ENCODE results near the gene PCARE.
A peak's percentile ranks its signal among the peaks of the same experiment; 100 is the strongest.

The PCARE gene

GRCh38 chr2:29055601-29056000 is 18.7 kb downstream of the PCARE start:
- DNase-seq (ENCODE audit: extremely low spot score), result no peak
- POLR2A ChIA-PET, result no interaction called here
- CTCF ChIA-PET, result interaction anchor here (0.8 kb wide), 1 partner anchor 10 kb away, joined by 4 read pairs; no protein-coding TSS in a partner anchor
- TF ChIP-seq, protein P1, sequence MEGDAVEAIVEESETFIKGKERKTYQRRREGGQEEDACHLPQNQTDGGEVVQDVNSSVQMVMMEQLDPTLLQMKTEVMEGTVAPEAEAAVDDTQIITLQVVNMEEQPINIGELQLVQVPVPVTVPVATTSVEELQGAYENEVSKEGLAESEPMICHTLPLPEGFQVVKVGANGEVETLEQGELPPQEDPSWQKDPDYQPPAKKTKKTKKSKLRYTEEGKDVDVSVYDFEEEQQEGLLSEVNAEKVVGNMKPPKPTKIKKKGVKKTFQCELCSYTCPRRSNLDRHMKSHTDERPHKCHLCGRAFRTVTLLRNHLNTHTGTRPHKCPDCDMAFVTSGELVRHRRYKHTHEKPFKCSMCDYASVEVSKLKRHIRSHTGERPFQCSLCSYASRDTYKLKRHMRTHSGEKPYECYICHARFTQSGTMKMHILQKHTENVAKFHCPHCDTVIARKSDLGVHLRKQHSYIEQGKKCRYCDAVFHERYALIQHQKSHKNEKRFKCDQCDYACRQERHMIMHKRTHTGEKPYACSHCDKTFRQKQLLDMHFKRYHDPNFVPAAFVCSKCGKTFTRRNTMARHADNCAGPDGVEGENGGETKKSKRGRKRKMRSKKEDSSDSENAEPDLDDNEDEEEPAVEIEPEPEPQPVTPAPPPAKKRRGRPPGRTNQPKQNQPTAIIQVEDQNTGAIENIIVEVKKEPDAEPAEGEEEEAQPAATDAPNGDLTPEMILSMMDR (IDR thresholded peaks at IDR 0.05; ENCODE audit: control extremely low read depth, extremely low read depth, low read depth, missing control alignments), result no peak

- TF ChIP-seq, protein P1 (IDR thresholded peaks at IDR 0.05; ENCODE audit: control extremely low read depth, extremely low read depth, low read depth, missing control alignments), result no peak
- POLR2A ChIA-PET, result no interaction called here
- no peak for DNase-seq (ENCODE audit: extremely low spot score)
- CTCF ChIA-PET, result interaction anchor here (0.8 to 2.1 kb wide), 3 partner anchors 8 to 14 kb away, joined by 3 to 5 read pairs (median 4); no protein-coding TSS in a partner anchor
Observed at GRCh38 chr2:29054430-29054829, 19.9 kb downstream of the PCARE start.

DNA sequence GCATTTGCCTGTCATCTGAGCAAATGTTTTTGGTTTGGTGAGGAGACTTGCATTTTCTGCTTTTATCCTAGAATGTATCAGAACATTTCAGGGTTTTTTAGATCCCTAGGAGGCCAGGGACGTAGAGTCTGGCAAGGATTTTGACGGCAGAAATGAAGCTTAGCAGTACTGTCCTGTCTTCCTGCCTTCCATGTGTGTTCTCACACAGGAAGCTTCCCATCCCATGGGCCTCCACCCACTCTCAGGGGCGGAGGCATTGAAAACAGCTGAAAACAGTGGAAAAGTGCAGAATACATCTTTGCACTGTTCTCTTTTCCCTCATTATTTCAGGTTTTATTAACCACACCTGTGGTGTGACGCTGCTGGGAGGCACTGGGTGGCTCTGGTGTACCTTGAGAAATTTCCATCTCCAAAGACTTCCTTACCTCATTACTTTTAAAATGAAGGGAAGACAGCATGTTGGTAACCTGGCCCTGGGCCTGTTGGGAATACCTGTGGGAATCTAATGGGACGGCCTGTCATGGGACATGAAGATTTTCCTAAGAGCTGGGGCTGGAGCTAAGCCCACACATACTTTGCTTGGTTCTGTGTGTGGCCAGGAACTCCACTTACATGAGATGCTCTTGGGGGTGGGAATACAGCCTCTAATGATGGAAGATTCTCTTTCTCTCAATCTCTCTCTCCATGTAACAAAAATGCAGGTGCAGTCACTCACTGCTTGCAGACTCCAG is 20.5 kb downstream of the PCARE start:
- CTCF ChIA-PET, result interaction anchor here (0.8 to 2.1 kb wide), 3 partner anchors 9 to 15 kb away, joined by 3 to 5 read pairs (median 4); no protein-coding TSS in a partner anchor
- no peak for DNase-seq (ENCODE audit: extremely low spot score)
- POLR2A ChIA-PET, result no interaction called here
- TF ChIP-seq, protein P1 (IDR thresholded peaks at IDR 0.05; ENCODE audit: control extremely low read depth, extremely low read depth, low read depth, missing control alignments), result peak; percentile 40

DNA sequence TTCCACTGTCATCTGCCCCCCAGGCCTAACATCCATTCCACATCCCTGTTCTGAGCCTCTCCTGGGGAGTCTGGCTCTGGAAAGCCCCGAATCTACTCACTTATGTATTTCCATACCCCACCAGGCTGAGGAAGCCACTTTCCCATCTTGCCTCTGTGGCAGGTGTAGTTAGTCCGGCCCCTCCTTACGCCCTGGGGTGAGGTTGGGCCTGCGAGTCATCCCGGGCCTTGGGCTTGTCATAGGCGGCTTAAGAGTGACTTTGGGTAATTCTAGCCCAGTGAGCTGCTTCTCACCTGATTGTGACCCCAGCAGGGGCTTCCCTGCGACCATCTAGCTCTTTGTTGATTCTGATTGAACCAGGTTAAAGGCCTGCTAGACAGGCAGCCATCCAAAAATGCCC is 21.1 kb downstream of the PCARE start:
- CTCF ChIA-PET, result interaction anchor here (1.5 to 2.1 kb wide), 2 partner anchors 9 to 12 kb away, joined by 4 to 5 read pairs; no protein-coding TSS in a partner anchor
- no peak for DNase-seq (ENCODE audit: extremely low spot score)

DNA sequence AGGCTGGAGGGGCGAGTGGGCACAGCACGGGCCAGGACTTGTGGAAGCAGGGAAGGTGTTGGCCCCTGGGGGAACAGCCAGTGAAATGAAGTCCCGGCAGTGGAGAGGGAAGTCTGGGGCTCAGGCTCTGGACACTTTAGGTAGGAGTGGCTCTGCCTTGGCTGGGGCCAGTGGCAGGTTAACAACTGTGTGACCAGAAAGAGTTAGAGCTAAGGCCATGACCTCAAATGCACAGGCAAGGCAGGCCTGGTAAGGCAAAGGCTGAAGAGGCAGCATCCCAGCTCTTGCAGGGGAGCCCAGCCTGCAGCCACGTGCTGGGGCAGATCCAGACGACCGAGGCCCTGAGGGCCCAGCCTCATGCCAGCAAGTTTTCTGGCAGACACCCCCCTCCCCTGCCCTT is 21.5 kb downstream of the PCARE start:
- ChIA-PET POLR2A (no interaction called here), CTCF (interaction anchor here (1.5 to 2.1 kb wide), 2 partner anchors 10 to 13 kb away, joined by 4 to 5 read pairs; no protein-coding TSS in a partner anchor)
- TF ChIP-seq, protein P1 (IDR thresholded peaks at IDR 0.05; ENCODE audit: control extremely low read depth, extremely low read depth, low read depth, missing control alignments), result no peak
- no peak for DNase-seq (ENCODE audit: extremely low spot score)

More for the DNA sequence above, 21.1 kb downstream of the PCARE start:
- TF ChIP-seq, protein P1 (IDR thresholded peaks at IDR 0.05; ENCODE audit: control extremely low read depth, extremely low read depth, low read depth, missing control alignments), result no peak
- POLR2A ChIA-PET, result no interaction called here

- TF ChIP-seq, protein P1 (IDR thresholded peaks at IDR 0.05; ENCODE audit: control extremely low read depth, extremely low read depth, low read depth, missing control alignments), result no peak
- ChIA-PET CTCF (interaction anchor here (1.8 kb wide), 1 partner anchor 10 kb away, joined by 4 read pairs; no protein-coding TSS in a partner anchor), POLR2A (no interaction called here)
- no peak for DNase-seq (ENCODE audit: extremely low spot score)
Observed at GRCh38 chr2:29051730-29052129, 22.6 kb downstream of the PCARE start.

All from GM10248 (cell line).